Fibroblast of upper back skin (primary cell): ENCODE measurements around the gene PHF19.
A peak's percentile ranks its signal among the peaks of the same experiment; 100 is the strongest.

Experiments used
- DNase-seq: peaks from one replicate; pipeline ENCODE4 v3.0.0-alpha.2; 2013

The PHF19 gene

GRCh38 chr9:120891245-120891883 lies 14.4 kb upstream of the PHF19 start:
- no peak for DNase-seq

GRCh38 chr9:120890320-120891244 lies 13.6 kb upstream of the PHF19 start:
- no peak for DNase-seq

GRCh38 chr9:120889606-120890271 lies 12.8 kb upstream of the PHF19 start:
- no peak for DNase-seq

GRCh38 chr9:120888626-120889025 lies 11.6 kb upstream of the PHF19 start:
- no peak for DNase-seq

GRCh38 chr9:120886490-120886967 lies 9.5 kb upstream of the PHF19 start:
- peak; percentile 80 for DNase-seq

- DNase-seq: no peak
Observed at GRCh38 chr9:120885958-120886357, 9.0 kb upstream of the PHF19 start.

- no peak for DNase-seq
Observed at GRCh38 chr9:120885457-120885856, 8.5 kb upstream of the PHF19 start.

- DNase-seq: no peak
Observed at GRCh38 chr9:120883608-120883996, 6.6 kb upstream of the PHF19 start.

- no peak for DNase-seq
Observed at GRCh38 chr9:120882935-120883607, 6.1 kb upstream of the PHF19 start.

- DNase-seq: no peak
Observed at GRCh38 chr9:120879446-120879845, 2.5 kb upstream of the PHF19 start.

GRCh38 chr9:120878188-120879130 lies 1.5 kb upstream of the PHF19 start:
- DNase-seq: no peak

- peak; percentile 48 for DNase-seq
Observed at GRCh38 chr9:120877276-120878034, 467 bp upstream of the PHF19 start.

GRCh38 chr9:120875954-120876841 lies 790 bp downstream of the PHF19 start:
- DNase-seq: peak; percentile 87

GRCh38 chr9:120875643-120875953 lies 1.4 kb downstream of the PHF19 start:
- DNase-seq: no peak

- DNase-seq: no peak
Observed at GRCh38 chr9:120875195-120875565, 1.8 kb downstream of the PHF19 start.

GRCh38 chr9:120874226-120875194 lies 2.5 kb downstream of the PHF19 start:
- DNase-seq: no peak

GRCh38 chr9:120873512-120873911 lies 3.5 kb downstream of the PHF19 start:
- no peak for DNase-seq

GRCh38 chr9:120872791-120873502 lies 4.0 kb downstream of the PHF19 start:
- no peak for DNase-seq
